ENCODE data around the gene SF3A1. TPM values are rescaled to one million over a fixed set of nuclear protein-coding genes. Genes with fewer than 3 reads are reported as not detected.

The SF3A1 gene
- total and polyA plus RNA-seq, 2 of the 13 experiments (the other 11 are each of a cell fraction or from before 2014, with no cell fraction given) = 10.0 to 22.0 TPM

GRCh38 chr22:30386960-30387827, 30.5 kb upstream of the SF3A1 start, which contains the start of gene RNF215:
Gene RNF215 (minus strand): TSS chr22:30387411. CDS start chr22:30387313, 98 bp downstream.
- WGBS (ENCODE audit: low lambda C conversion rate) = 2% methylated on average over 27 of the region's 95 CpGs
- DNase-seq (ENCODE audit: low spot score) (peak; percentile 54), ATAC-seq (peak; percentile 71), FAIRE-seq (no peak)
- peak within 1 kb of the TSS; percentile 63 for H3K9ac ChIP-seq (ENCODE audit: insufficient read depth, low read depth, low read length)
- H3K4me2 ChIP-seq (ENCODE audit: low read depth, low read length) = peak within 1 kb of the TSS; percentile 86
- ChIA-PET CTCF (ENCODE audit: low intra/inter-chr PET ratio, low total read pairs) (interaction anchor here (0.6 to 2.5 kb wide), 5 partner anchors 40 to 279 kb away, joined by 3 to 26 read pairs (median 5); partner anchors contain the start of gene CASTOR1), POLR2A (interaction anchor here (1.0 to 1.2 kb wide), 8 partner anchors 10 to 141 kb away, joined by 3 to 10 read pairs (median 4); partner anchors contain the start of genes CASTOR1, CCDC157, SEC14L2 and SF3A1)
- peaks cover 21% of the 10 kb centered on the region for H3K4me1 ChIP-seq (ENCODE audit: insufficient read depth, low read length)
- H3K27me3 ChIP-seq (ENCODE audit: control insufficient read depth in 1 of 2, insufficient read depth in 2 of 2, low read length in 2 of 2) = no peaks in the 10 kb centered on the region
- in situ Hi-C loops (cut with HindIII; ENCODE audit: extremely low pct_ligation_motif_present, low pct_unique_long_range_greater_than_20kb) = loop anchor here (5.0 to 25.0 kb wide), 3 partner anchors 100 to 275 kb away; partner anchors contain the start of gene CASTOR1
- intact Hi-C loops (cut with micrococcal nuclease; ENCODE audit: unreplicated experiment) = loop anchor here (1.0 kb wide), 1 partner anchor 99 kb away; no protein-coding TSS in a partner anchor
- H3K4me3 ChIP-seq (replicated peaks in 1 of 3; ENCODE audit: insufficient read depth in 1 of 3, low read depth in 2 of 3, low read length in 3 of 3) = peak within 1 kb of the TSS; percentile 49 to 71 (median 64); a peak in 5 of 6 replicates
- H4K20me1 ChIP-seq (ENCODE audit: insufficient read depth, low read length) = no peaks in the 10 kb centered on the region
- H3K79me2 ChIP-seq (ENCODE audit: insufficient read depth, low read length) = no peaks in the 10 kb centered on the region
- no TSS peak for BruUV-seq (replicated peaks)
- H2AFZ ChIP-seq (ENCODE audit: low read length) = no peak within 1 kb of the TSS
- H3K36me3 ChIP-seq (replicated peaks in 1 of 2; ENCODE audit: control insufficient read depth in 1 of 2, insufficient read depth in 2 of 2, low read length in 2 of 2) = no peaks in the 10 kb centered on the region
- H3K9me3 ChIP-seq (ENCODE audit: low read length) = no peaks in the 10 kb centered on the region; the same call in 1 of the 2 replicates
- H3K27ac ChIP-seq (ENCODE audit: extremely low read length, insufficient read depth, low read length) = no peak within 1 kb of the TSS
- TF ChIP-seq ZFP36L1 (CRISPR knock-in tag; IDR thresholded peaks at IDR 0.05) (no peak), SRY (CRISPR knock-in tag; IDR thresholded peaks at IDR 0.05) (no peak), ZXDC (CRISPR knock-in tag; IDR thresholded peaks at IDR 0.05) (no peak), ZNF138 (CRISPR knock-in tag; IDR thresholded peaks at IDR 0.05; ENCODE audit: low read depth) (no peak), GMEB1 (CRISPR knock-in tag; IDR thresholded peaks at IDR 0.05; ENCODE audit: borderline replicate concordance) (no peak), ZNF331 (CRISPR knock-in tag; IDR thresholded peaks at IDR 0.05) (no peak; the same call in 1 of the 2 replicates), ARNTL (CRISPR knock-in tag; IDR thresholded peaks at IDR 0.05) (no peak), ARNT (IDR thresholded peaks at IDR 0.05) (no peak), ZFP1 (CRISPR knock-in tag; IDR thresholded peaks at IDR 0.05) (no peak), HNF4G (IDR thresholded peaks at IDR 0.05; ENCODE audit: borderline replicate concordance, low read depth, low read length) (no peak), HNF4G (CRISPR knock-in tag; IDR thresholded peaks at IDR 0.05; ENCODE audit: borderline replicate concordance, low read depth) (no peak), ZBTB7B (CRISPR knock-in tag; IDR thresholded peaks at IDR 0.05) (peak; percentile 78)
- TF ChIP-seq, protein P1, sequence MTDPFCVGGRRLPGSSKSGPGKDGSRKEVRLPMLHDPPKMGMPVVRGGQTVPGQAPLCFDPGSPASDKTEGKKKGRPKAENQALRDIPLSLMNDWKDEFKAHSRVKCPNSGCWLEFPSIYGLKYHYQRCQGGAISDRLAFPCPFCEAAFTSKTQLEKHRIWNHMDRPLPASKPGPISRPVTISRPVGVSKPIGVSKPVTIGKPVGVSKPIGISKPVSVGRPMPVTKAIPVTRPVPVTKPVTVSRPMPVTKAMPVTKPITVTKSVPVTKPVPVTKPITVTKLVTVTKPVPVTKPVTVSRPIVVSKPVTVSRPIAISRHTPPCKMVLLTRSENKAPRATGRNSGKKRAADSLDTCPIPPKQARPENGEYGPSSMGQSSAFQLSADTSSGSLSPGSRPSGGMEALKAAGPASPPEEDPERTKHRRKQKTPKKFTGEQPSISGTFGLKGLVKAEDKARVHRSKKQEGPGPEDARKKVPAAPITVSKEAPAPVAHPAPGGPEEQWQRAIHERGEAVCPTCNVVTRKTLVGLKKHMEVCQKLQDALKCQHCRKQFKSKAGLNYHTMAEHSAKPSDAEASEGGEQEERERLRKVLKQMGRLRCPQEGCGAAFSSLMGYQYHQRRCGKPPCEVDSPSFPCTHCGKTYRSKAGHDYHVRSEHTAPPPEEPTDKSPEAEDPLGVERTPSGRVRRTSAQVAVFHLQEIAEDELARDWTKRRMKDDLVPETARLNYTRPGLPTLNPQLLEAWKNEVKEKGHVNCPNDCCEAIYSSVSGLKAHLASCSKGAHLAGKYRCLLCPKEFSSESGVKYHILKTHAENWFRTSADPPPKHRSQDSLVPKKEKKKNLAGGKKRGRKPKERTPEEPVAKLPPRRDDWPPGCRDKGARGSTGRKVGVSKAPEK (CRISPR knock-in tag; IDR thresholded peaks at IDR 0.05; ENCODE audit: borderline replicate concordance) = no peak
- TF ChIP-seq, protein P2, sequence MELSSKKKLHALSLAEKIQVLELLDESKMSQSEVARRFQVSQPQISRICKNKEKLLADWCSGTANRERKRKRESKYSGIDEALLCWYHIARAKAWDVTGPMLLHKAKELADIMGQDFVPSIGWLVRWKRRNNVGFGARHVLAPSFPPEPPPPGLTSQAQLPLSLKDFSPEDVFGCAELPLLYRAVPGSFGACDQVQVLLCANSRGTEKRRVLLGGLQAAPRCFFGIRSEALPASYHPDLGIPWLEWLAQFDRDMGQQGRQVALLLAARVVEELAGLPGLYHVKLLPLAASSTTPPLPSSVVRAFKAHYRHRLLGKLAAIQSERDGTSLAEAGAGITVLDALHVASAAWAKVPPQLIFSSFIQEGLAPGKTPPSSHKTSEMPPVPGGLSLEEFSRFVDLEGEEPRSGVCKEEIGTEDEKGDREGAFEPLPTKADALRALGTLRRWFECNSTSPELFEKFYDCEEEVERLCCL (CRISPR knock-in tag; IDR thresholded peaks at IDR 0.05; ENCODE audit: borderline replicate concordance) = no peak
